OCI-LY3 (cell line): Measurements from ENCODE around the gene BOC.

Experiments used
- H2AFZ ChIP-seq: fragments of 200-600, 300-600 bp; shearing (Covaris generic); 2 replicates; pipeline ENCODE4 v1.6.0; 2014; ENCODE audit warnings: antibody characterized with exemption, low read depth, low read length
- H3K27ac ChIP-seq: fragments of 200-600, 300-600 bp; sonication (generic); 2 replicates; pipeline ENCODE4 v1.5.1; 2014; ENCODE audit warnings: mild to moderate bottlenecking, low read length, moderate library complexity, mixed read lengths
- H3K27me3 ChIP-seq: fragments of 200-600, 300-600 bp; sonication (generic); 2 replicates; pipeline ENCODE4 v1.6.1; 2014; ENCODE audit warnings: low read depth, low read length, mixed read lengths
- H3K36me3 ChIP-seq: fragments of 200-600, 300-600 bp; sonication (generic); replicated peaks from 2 replicates; pipeline ENCODE3; 2014; ENCODE audit warnings: low read depth, low read length, mixed read lengths
- H3K4me1 ChIP-seq: fragments of 300-600, 200-600 bp; sonication (generic); 2 replicates; pipeline ENCODE4 v1.6.1; 2014; ENCODE audit warnings: low read length, mixed read lengths
- H3K4me2 ChIP-seq: fragments of 200-600, 300-600 bp; sonication (generic); 2 replicates; pipeline ENCODE4 v1.6.1; 2014; ENCODE audit warnings: low read length, mixed read lengths
- H3K4me3 ChIP-seq: fragments of 300-600, 200-600 bp; sonication (generic); 2 replicates; pipeline ENCODE4 v1.5.1; 2014; ENCODE audit warnings: antibody characterized with exemption, mild to moderate bottlenecking, low read length, moderate library complexity
- H3K79me2 ChIP-seq: fragments of 300-600, 200-600 bp; shearing (Covaris generic); 2 replicates; pipeline ENCODE4 v1.6.1; 2014; ENCODE audit warnings: mild to moderate bottlenecking, low read length, mixed read lengths
- H3K9ac ChIP-seq: fragments of 300-600, 200-600 bp; shearing (Covaris generic); 2 replicates; pipeline ENCODE4 v1.6.0; 2014; ENCODE audit warnings: mild to moderate bottlenecking, low read length, moderate library complexity
- H3K9me3 ChIP-seq: fragments of 200-600, 300-600 bp; shearing (Covaris generic); 2 replicates; pipeline ENCODE4 v1.6.1; 2014; ENCODE audit warnings: low read length, mixed read lengths; ENCODE audit not compliant: insufficient read depth
- H4K20me1 ChIP-seq: fragments of 200-600, 300-600 bp; sonication (generic); 2 replicates; pipeline ENCODE4 v1.6.1; 2016; ENCODE audit warnings: low read length, mixed read lengths; ENCODE audit not compliant: insufficient read depth
- EZH2phosphoT487 ChIP-seq: fragments of 200-600 bp; shearing (Covaris generic); IDR thresholded peaks from 2 replicates; pipeline ENCODE4 v1.6.1; 2018; ENCODE audit warnings: antibody characterized with exemption, mixed run types, low read depth
- TF ChIP-seq, protein P1 (sequence below): fragments of 200-600, 300-600 bp; sonication (generic); IDR thresholded peaks from 2 replicates; pipeline ENCODE4 v1.5.1; 2014; ENCODE audit warnings: antibody characterized with exemption, low read length, low read depth

BOC gene

DNA sequence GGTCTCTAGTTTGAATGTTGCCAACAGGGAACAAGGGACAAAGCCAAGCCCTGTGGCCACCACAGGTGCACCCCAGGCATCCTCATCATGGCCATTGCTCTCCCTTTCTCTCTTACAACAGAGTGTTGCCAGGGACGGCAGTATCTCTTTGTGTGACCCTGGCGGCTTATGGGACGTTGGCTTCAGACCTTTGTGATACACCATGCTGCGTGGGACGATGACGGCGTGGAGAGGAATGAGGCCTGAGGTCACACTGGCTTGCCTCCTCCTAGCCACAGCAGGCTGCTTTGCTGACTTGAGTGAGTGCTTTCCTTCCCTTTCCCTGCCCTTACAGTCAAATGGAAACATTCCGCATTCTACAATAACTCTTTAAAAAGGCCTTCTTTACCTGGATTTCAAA is 38.2 kb downstream of the BOC start:
- Histone ChIP-seq H3K4me2 (no peak overlapping the region), H2AFZ (no peak overlapping the region), H3K79me2 (no peaks in the 10 kb centered on the region), H3K27me3 (no peaks in the 10 kb centered on the region), H3K27ac (no peak overlapping the region), H3K4me3 (no peak overlapping the region), H3K36me3 (no peaks in the 10 kb centered on the region), H3K4me1 (peaks cover 12% of the 10 kb centered on the region), H4K20me1 (no peaks in the 10 kb centered on the region), H3K9me3 (no peaks in the 10 kb centered on the region), H3K9ac (no peak overlapping the region)
- TF ChIP-seq, protein P1, sequence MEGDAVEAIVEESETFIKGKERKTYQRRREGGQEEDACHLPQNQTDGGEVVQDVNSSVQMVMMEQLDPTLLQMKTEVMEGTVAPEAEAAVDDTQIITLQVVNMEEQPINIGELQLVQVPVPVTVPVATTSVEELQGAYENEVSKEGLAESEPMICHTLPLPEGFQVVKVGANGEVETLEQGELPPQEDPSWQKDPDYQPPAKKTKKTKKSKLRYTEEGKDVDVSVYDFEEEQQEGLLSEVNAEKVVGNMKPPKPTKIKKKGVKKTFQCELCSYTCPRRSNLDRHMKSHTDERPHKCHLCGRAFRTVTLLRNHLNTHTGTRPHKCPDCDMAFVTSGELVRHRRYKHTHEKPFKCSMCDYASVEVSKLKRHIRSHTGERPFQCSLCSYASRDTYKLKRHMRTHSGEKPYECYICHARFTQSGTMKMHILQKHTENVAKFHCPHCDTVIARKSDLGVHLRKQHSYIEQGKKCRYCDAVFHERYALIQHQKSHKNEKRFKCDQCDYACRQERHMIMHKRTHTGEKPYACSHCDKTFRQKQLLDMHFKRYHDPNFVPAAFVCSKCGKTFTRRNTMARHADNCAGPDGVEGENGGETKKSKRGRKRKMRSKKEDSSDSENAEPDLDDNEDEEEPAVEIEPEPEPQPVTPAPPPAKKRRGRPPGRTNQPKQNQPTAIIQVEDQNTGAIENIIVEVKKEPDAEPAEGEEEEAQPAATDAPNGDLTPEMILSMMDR = no peak
- no peak for TF ChIP-seq EZH2phosphoT487

DNA sequence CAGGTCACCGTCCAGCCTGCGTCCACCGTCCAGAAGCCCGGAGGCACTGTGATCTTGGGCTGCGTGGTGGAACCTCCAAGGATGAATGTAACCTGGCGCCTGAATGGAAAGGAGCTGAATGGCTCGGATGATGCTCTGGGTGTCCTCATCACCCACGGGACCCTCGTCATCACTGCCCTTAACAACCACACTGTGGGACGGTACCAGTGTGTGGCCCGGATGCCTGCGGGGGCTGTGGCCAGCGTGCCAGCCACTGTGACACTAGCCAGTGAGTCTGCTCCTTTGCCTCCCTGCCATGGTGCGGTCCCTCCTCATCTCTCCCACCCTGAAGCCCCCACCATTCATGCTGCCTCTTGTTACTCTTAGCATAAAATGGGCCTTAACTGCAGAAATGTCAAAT is 39.2 kb downstream of the BOC start:
- Histone ChIP-seq H3K27me3 (no peaks in the 10 kb centered on the region), H3K9me3 (no peaks in the 10 kb centered on the region), H3K4me2 (no peak overlapping the region), H2AFZ (no peak overlapping the region), H4K20me1 (no peaks in the 10 kb centered on the region), H3K79me2 (no peaks in the 10 kb centered on the region), H3K36me3 (no peaks in the 10 kb centered on the region), H3K4me1 (peaks cover 22% of the 10 kb centered on the region), H3K9ac (no peak overlapping the region), H3K27ac (no peak overlapping the region), H3K4me3 (no peak overlapping the region)
- TF ChIP-seq, protein P1 = no peak
- no peak for TF ChIP-seq EZH2phosphoT487

DNA sequence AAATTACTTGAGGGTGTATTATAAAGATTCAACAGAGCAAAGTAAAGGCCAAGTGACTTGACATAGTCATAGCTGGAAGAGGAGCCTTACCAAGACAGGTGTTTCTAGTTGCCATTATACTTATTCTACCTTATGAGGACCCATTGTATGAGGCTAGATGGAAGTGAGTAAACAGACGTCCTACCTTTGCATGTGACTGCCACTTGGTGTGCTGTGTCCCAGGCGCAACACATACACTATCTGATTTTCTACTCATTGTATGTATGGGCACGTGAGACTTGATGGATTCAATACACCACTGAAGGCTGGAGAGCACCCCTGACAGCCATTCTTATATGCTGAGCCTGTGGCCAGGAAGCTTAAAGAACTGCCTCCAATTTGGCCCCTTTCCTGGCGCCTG is 40.5 kb downstream of the BOC start:
- H3K27me3 ChIP-seq = no peaks in the 10 kb centered on the region
- H2AFZ ChIP-seq = no peak overlapping the region
- H3K4me1 ChIP-seq = peaks cover 32% of the 10 kb centered on the region
- no peak overlapping the region for H3K4me3 ChIP-seq
- no peak overlapping the region for H3K4me2 ChIP-seq
- H3K79me2 ChIP-seq = no peaks in the 10 kb centered on the region
- H3K9ac ChIP-seq = no peak overlapping the region
- no peak for TF ChIP-seq EZH2phosphoT487
- TF ChIP-seq, protein P1 = no peak
- no peaks in the 10 kb centered on the region for H3K36me3 ChIP-seq
- H4K20me1 ChIP-seq = no peaks in the 10 kb centered on the region
- no peaks in the 10 kb centered on the region for H3K9me3 ChIP-seq
- H3K27ac ChIP-seq = no peak overlapping the region

DNA sequence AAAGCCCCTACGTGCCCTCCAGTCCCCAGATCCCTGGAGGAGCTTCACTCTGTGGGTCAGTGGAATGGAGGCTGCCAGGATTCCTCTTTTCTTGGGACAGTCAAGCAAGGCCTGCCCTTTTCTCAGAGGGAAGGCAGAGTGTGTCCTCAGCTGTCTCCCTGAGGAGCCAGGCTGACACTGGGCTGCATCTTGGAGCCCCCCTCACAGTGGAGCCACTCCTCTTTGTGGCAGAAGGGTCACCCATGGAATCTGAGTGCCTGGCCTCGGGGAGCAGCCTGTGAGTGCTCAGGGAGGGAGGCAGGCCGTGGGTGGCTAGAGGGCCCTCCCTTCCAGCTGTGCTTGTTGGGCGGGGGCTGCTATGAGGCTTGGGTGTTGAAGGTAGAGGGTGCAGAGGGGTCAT is 41.2 kb downstream of the BOC start:
- Histone ChIP-seq H3K9me3 (no peaks in the 10 kb centered on the region), H3K4me3 (no peak overlapping the region)
- no peak for TF ChIP-seq EZH2phosphoT487
- TF ChIP-seq, protein P1 = no peak

More for the DNA sequence above, 41.2 kb downstream of the BOC start:
- Histone ChIP-seq H3K4me1 (peaks cover 39% of the 10 kb centered on the region), H4K20me1 (no peaks in the 10 kb centered on the region), H3K4me2 (no peak overlapping the region), H3K36me3 (no peaks in the 10 kb centered on the region), H2AFZ (no peak overlapping the region), H3K79me2 (no peaks in the 10 kb centered on the region), H3K27me3 (no peaks in the 10 kb centered on the region), H3K9ac (no peak overlapping the region), H3K27ac (no peak overlapping the region)
